GM21576 (cell line): ENCODE results near the gene YPEL4.

ENCODE experiments used
- ATAC-seq: cut with Tn5 transposase; IDR thresholded peaks from one replicate; pipeline ENCODE4 v1.9.1; 2021; ENCODE audit warnings: mild to moderate bottlenecking, moderate library complexity; ENCODE audit not compliant: unreplicated experiment

YPEL4 gene

GRCh38 chr11:57634311-57634710 lies 15.4 kb downstream of the YPEL4 start:
- no peak for ATAC-seq

GRCh38 chr11:57633394-57634070 lies 16.2 kb downstream of the YPEL4 start:
- ATAC-seq, result no peak

GRCh38 chr11:57632116-57632515 lies 17.6 kb downstream of the YPEL4 start:
- ATAC-seq, result no peak

- ATAC-seq, result no peak
Measured at GRCh38 chr11:57630171-57630570, 19.5 kb downstream of the YPEL4 start.

GRCh38 chr11:57626895-57627294 lies 22.8 kb downstream of the YPEL4 start:
- ATAC-seq, result no peak

GRCh38 chr11:57624864-57625263 lies 24.8 kb downstream of the YPEL4 start:
- no peak for ATAC-seq

GRCh38 chr11:57622263-57622662 lies 27.4 kb downstream of the YPEL4 start:
- no peak for ATAC-seq

- ATAC-seq, result no peak
Measured at GRCh38 chr11:57620467-57620866, 29.2 kb downstream of the YPEL4 start.

GRCh38 chr11:57619331-57619730 lies 30.4 kb downstream of the YPEL4 start:
- ATAC-seq, result no peak

GRCh38 chr11:57618438-57618837 lies 31.3 kb downstream of the YPEL4 start:
- ATAC-seq, result no peak

GRCh38 chr11:57616595-57616994 lies 33.1 kb downstream of the YPEL4 start:
- ATAC-seq, result no peak

- no peak for ATAC-seq
Measured at GRCh38 chr11:57615308-57615707, 34.4 kb downstream of the YPEL4 start.

GRCh38 chr11:57614234-57614772 lies 35.4 kb downstream of the YPEL4 start:
- ATAC-seq, result no peak

- no peak for ATAC-seq
Measured at GRCh38 chr11:57610170-57610569, 39.5 kb downstream of the YPEL4 start.

- ATAC-seq, result no peak
Measured at GRCh38 chr11:57605028-57605420, 44.7 kb downstream of the YPEL4 start.

- no peak for ATAC-seq
Measured at GRCh38 chr11:57604296-57605027, 45.2 kb downstream of the YPEL4 start.

- ATAC-seq, result no peak
Measured at GRCh38 chr11:57601297-57601696, 48.4 kb downstream of the YPEL4 start.

- ATAC-seq, result no peak
Measured at GRCh38 chr11:57599381-57599780, 50.3 kb downstream of the YPEL4 start.

- no peak for ATAC-seq
Measured at GRCh38 chr11:57598831-57599155, 50.9 kb downstream of the YPEL4 start.

- no peak for ATAC-seq
Measured at GRCh38 chr11:57597916-57598830, 51.5 kb downstream of the YPEL4 start.

GRCh38 chr11:57597461-57597915 lies 52.2 kb downstream of the YPEL4 start, which contains the start of gene SERPING1:
SERPING1 (plus strand) TSS chr11:57597685; CDS start chr11:57598271, 586 bp downstream.
- ATAC-seq, result no peak
